ENCODE data around the gene FRYL.

DNA sequence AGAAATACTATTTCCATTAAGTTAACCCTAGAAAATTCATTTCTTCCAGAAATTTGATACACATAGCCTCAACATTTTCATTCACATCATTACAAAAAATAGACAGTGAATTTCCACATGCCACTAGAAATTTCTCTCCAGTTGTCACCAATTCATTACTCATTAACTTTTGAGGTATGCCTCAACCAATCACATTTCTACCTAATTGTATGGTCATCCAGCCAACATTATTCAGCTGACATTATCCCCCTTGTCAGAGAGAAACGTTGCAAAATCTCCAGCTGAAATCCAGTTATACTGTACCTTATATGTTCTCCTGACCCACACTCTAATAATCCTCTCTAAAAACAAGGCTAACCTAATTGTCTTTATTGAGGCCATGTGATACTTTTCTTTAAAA lies 24.8 kb downstream of the FRYL start:
- TF ChIP-seq GATA2 (IDR thresholded peaks at IDR 0.05; ENCODE audit: low read depth, low read length) (no peak), GATA3 (IDR thresholded peaks at IDR 0.05; ENCODE audit: low read depth, low read length) (no peak)
